ENCODE results near the gene CBFA2T2. TPM values are rescaled to one million over a fixed set of nuclear protein-coding genes. Genes with fewer than 3 reads are reported as not detected.

The CBFA2T2 gene
- total RNA-seq, 2 experiments from 2014 or later, result 17.9 to 18.6 TPM

Other genes with a start within 250 kb of the CBFA2T2 start
- gene BPIFB1, start 206.9 kb upstream of the CBFA2T2 start, total RNA-seq, result not detected
- 10 to 100 TPM; 59.7 to 63.0 TPM for gene CDK5RAP1, start 88.6 kb upstream of the CBFA2T2 start, total RNA-seq
- gene SNTA1, start 46.3 kb upstream of the CBFA2T2 start, total RNA-seq, result 1 to 10 TPM; 5.0 to 5.2 TPM
- gene C20orf144, start 172.2 kb downstream of the CBFA2T2 start, total RNA-seq, result under 1 TPM; 0.17 to 0.19 TPM
- gene ACTL10, start 176.8 kb downstream of the CBFA2T2 start, total RNA-seq, result under 1 TPM; 0.28 to 0.55 TPM
- 1 to 10 TPM; 8.7 to 9.2 TPM for gene NECAB3, start 184.3 kb downstream of the CBFA2T2 start, total RNA-seq
- gene E2F1, start 196.3 kb downstream of the CBFA2T2 start, total RNA-seq, result 1 to 10 TPM; 1.2 to 1.6 TPM
- 1 to 10 TPM; 3.6 to 4.1 TPM for gene PXMP4, start 230.2 kb downstream of the CBFA2T2 start, total RNA-seq
- 1 to 10 TPM; 2.1 to 2.7 TPM for gene ZNF341, start 241.9 kb downstream of the CBFA2T2 start, total RNA-seq

All from CD4-positive, alpha-beta T cell (primary cell).